DND-41 (cell line): ENCODE results near the gene RPL29.
A peak's percentile ranks its signal among the peaks of the same experiment; 100 is the strongest.

ENCODE experiments used
- ATAC-seq: fragments of 200-7000 bp; cut with Tn5 transposase; 3 replicates; pipeline ENCODE4 v1.9.1; 2021; ENCODE audit warnings: low read depth; ENCODE audit not compliant: insufficient read depth
- DNase-seq: peaks from one replicate; pipeline ENCODE4 v3.0.0-alpha.2; 2020
- H2AFZ ChIP-seq: 2 replicates; pipeline ENCODE4 v1.6.0; 2012; ENCODE audit warnings: low read depth, low read length
- H3K27ac ChIP-seq: 2 replicates; pipeline ENCODE4 v1.5.1; 2012; ENCODE audit warnings: low read length, inconsistent platforms
- H3K27me3 ChIP-seq: fragments of 200-600 bp; sonication (generic); 2 replicates; pipeline ENCODE4 v1.6.0; 2012; ENCODE audit warnings: low read length, mild to moderate bottlenecking, inconsistent platforms; ENCODE audit not compliant: insufficient read depth, poor library complexity
- H3K36me3 ChIP-seq: 2 replicates; pipeline ENCODE4 v1.5.1; 2012; ENCODE audit warnings: low read length, inconsistent platforms; ENCODE audit not compliant: insufficient read depth
- H3K4me1 ChIP-seq: 2 replicates; pipeline ENCODE4 v1.5.1; 2012; ENCODE audit warnings: mild to moderate bottlenecking, low read length; ENCODE audit not compliant: insufficient read depth
- H3K4me2 ChIP-seq: 2 replicates; pipeline ENCODE4 v1.6.0; 2012; ENCODE audit warnings: mild to moderate bottlenecking, moderate library complexity, low read length, inconsistent platforms; ENCODE audit not compliant: insufficient read depth
- H3K4me3 ChIP-seq, 2 experiments: fragments of 200-600 bp in 1 of 2; shearing (Covaris generic) in 1 of 2; 2 replicates each; pipeline ENCODE4 v1.5.1; 2012 to 2016; ENCODE audit warnings: inconsistent platforms in 2 of 2, low read length in 2 of 2, mild to moderate bottlenecking in 2 of 2, low read depth in 1 of 2, moderate library complexity in 1 of 2
- H3K79me2 ChIP-seq: 2 replicates; pipeline ENCODE4 v1.6.0; 2012; ENCODE audit warnings: low read length, inconsistent platforms; ENCODE audit not compliant: insufficient read depth
- H3K9ac ChIP-seq: 2 replicates; pipeline ENCODE4 v1.6.0; 2012; ENCODE audit warnings: low read depth, mild to moderate bottlenecking, inconsistent platforms, low read length, moderate library complexity
- H3K9me3 ChIP-seq: 2 replicates; pipeline ENCODE4 v1.5.1; 2012; ENCODE audit warnings: low read length, moderate library complexity, mild to moderate bottlenecking, inconsistent platforms; ENCODE audit not compliant: insufficient read depth, severe bottlenecking
- H4K20me1 ChIP-seq: 2 replicates; pipeline ENCODE4 v1.6.0; 2012; ENCODE audit warnings: low read length; ENCODE audit not compliant: insufficient read depth
- EZH2 ChIP-seq: IDR thresholded peaks from 3 replicates; pipeline ENCODE4 v1.6.1; 2012; ENCODE audit warnings: borderline replicate concordance, low read depth, mild to moderate bottlenecking, moderate library complexity, low read length, inconsistent platforms; ENCODE audit not compliant: severe bottlenecking
- TF ChIP-seq, protein P1 (sequence below): IDR thresholded peaks from 2 replicates; pipeline ENCODE4 v1.5.1; 2012; ENCODE audit warnings: borderline replicate concordance, low read length, moderate library complexity, mild to moderate bottlenecking; ENCODE audit not compliant: poor library complexity, severe bottlenecking; ENCODE audit errors: extremely low read depth

RPL29 gene

DNA sequence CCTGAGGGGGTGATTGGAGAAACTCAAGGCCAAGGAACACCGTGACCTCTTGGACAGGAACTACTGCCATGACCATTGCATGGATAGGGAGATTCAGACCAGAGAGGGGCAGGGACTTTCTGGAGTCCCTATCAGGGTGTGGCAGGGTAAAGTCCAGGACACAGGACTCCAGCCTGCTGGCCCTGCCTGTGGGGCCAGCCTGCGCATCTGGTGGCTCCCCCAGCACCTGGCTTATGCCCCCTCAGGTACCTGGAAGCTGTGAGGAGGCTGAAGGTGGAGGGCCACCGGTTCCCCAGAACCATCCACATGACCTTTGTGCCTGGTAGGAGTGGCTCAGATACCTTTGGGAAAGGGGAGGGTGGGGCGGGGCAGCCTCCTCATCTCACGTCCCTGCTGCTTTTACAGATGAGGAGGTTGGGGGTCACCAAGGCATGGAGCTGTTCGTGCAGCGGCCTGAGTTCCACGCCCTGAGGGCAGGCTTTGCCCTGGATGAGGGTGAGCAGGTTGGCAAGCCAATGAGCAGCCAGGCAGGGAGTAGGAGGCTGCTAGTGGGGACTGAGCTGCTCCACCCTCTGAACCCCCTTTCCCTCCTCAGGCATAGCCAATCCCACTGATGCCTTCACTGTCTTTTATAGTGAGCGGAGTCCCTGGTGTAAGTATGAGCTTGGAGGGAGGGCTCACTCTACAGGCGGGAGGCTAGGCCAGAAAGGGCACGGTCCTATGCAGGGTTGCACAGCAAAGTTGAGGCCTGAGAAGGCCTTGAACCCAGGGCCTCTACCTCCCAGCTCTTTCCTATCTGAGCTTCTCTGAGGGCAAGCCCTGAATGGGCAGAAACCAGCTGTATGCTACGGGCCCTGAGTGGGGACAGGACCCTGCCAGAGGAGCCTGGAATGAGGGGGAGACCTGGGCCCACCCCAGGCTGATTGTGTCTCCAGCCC lies 9.4 kb downstream of the RPL29 start:
- peaks cover 9% of the 10 kb centered on the region; the same call in 1 of the 2 replicates for H4K20me1 ChIP-seq
- no peak overlapping the region for H3K27ac ChIP-seq
- H3K36me3 ChIP-seq = peaks cover under 1% of the 10 kb centered on the region
- no peaks in the 10 kb centered on the region for H3K27me3 ChIP-seq
- no peak overlapping the region for H3K4me2 ChIP-seq
- DNase-seq = no peak
- no peak for ATAC-seq
- TF ChIP-seq, protein P1, sequence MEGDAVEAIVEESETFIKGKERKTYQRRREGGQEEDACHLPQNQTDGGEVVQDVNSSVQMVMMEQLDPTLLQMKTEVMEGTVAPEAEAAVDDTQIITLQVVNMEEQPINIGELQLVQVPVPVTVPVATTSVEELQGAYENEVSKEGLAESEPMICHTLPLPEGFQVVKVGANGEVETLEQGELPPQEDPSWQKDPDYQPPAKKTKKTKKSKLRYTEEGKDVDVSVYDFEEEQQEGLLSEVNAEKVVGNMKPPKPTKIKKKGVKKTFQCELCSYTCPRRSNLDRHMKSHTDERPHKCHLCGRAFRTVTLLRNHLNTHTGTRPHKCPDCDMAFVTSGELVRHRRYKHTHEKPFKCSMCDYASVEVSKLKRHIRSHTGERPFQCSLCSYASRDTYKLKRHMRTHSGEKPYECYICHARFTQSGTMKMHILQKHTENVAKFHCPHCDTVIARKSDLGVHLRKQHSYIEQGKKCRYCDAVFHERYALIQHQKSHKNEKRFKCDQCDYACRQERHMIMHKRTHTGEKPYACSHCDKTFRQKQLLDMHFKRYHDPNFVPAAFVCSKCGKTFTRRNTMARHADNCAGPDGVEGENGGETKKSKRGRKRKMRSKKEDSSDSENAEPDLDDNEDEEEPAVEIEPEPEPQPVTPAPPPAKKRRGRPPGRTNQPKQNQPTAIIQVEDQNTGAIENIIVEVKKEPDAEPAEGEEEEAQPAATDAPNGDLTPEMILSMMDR = no peak
- TF ChIP-seq EZH2 = no peak
- H2AFZ ChIP-seq = no peak overlapping the region
- H3K9ac ChIP-seq = no peak overlapping the region
- H3K9me3 ChIP-seq = no peaks in the 10 kb centered on the region
- H3K4me1 ChIP-seq = peaks cover 32% of the 10 kb centered on the region
- peaks cover 7% of the 10 kb centered on the region for H3K79me2 ChIP-seq
- H3K4me3 ChIP-seq = no peak overlapping the region

DNA sequence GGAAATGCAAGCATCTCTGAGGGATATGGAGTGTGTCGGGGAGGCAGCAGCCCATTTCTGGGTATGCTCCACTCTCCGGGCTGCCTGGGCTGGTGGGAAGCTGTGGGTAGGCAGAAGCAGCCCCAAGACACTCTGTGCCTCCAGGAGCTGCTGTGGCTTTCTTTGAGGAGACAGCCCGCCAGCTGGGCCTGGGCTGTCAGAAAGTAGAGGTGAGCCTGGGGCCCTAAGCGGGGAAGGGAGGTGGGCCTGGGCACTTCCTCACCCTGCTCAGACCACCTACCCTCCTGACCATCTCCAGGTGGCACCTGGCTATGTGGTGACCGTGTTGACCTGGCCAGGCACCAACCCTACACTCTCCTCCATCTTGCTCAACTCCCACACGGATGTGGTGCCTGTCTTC lies 10.6 kb downstream of the RPL29 start:
- peaks cover 17% of the 10 kb centered on the region for H3K79me2 ChIP-seq
- no peak overlapping the region for H2AFZ ChIP-seq
- DNase-seq = no peak
- no peak overlapping the region for H3K4me3 ChIP-seq
- no peaks in the 10 kb centered on the region for H3K9me3 ChIP-seq
- H3K4me1 ChIP-seq = peaks cover 36% of the 10 kb centered on the region
- H3K27me3 ChIP-seq = no peaks in the 10 kb centered on the region
- H4K20me1 ChIP-seq = peaks cover 11% of the 10 kb centered on the region; the same call in 1 of the 2 replicates
- no peak for TF ChIP-seq EZH2
- TF ChIP-seq, protein P1 = no peak
- peak overlapping the region; percentile 30; the same call in 1 of the 2 replicates for H3K27ac ChIP-seq
- no peak for ATAC-seq
- H3K36me3 ChIP-seq = peaks cover 12% of the 10 kb centered on the region
- H3K4me2 ChIP-seq = no peak overlapping the region
- H3K9ac ChIP-seq = no peak overlapping the region

DNA sequence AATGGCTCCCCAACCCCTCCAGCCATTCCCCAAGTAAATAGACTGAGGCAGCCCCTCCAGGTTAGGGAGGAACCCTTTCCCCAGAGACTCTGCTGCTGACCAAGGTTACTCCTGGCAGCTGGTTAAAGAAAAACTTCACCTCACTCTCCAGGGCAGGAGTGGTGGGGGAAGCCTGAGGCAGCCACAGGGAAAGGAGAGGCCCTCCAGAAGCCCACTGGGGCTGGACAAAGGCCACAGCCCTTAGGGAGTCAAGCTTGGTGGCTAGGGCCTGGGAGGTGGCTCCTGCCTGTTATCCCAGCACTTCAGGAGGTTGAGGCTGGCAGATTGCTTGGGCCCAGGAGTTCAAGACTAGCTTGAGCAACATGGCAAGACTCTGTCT lies 11.4 kb downstream of the RPL29 start:
- Histone ChIP-seq H4K20me1 (peaks cover 8% of the 10 kb centered on the region; the same call in 1 of the 2 replicates), H2AFZ (no peak overlapping the region), H3K36me3 (peaks cover 12% of the 10 kb centered on the region; the same call in 1 of the 2 replicates), H3K27me3 (no peaks in the 10 kb centered on the region), H3K9ac (peak overlapping the region; percentile 66), H3K27ac (peak overlapping the region; percentile 84), H3K4me2 (peak overlapping the region; percentile 97), H3K79me2 (peaks cover 17% of the 10 kb centered on the region), H3K4me1 (peaks cover 36% of the 10 kb centered on the region), H3K9me3 (no peaks in the 10 kb centered on the region), H3K4me3 (peak overlapping the region in 1 of 2 experiments; percentile 77; a peak in 1 of 4 replicates)
- no peak for ATAC-seq
- TF ChIP-seq, protein P1 = no peak
- TF ChIP-seq EZH2 = no peak
- DNase-seq = no peak
